ENCODE data around the gene DNAJB4.
"Not testable (repeated sequence)": the region's sequence is repeated elsewhere in the genome, so short reads cannot be mapped to it uniquely, and the experiment has no call there.

The DNAJB4 gene

GRCh38 chr1:77994117-77994705 lies 10.5 kb upstream of the DNAJB4 start:
- no peaks in the 10 kb centered on the region for H3K27me3 ChIP-seq (ENCODE audit: control insufficient read depth, insufficient read depth, low read length)
- H3K9ac ChIP-seq (ENCODE audit: low read length), result no peak overlapping the region
- H3K36me3 ChIP-seq (ENCODE audit: control insufficient read depth, insufficient read depth, low read length), result no peaks in the 10 kb centered on the region
- H3K9me3 ChIP-seq (ENCODE audit: control insufficient read depth, low read length), result no peaks in the 10 kb centered on the region
- H3K4me1 ChIP-seq (ENCODE audit: control insufficient read depth, insufficient read depth, low read length), result no peaks in the 10 kb centered on the region
- H3K4me3 ChIP-seq (ENCODE audit: low read length), result no peak overlapping the region

GRCh38 chr1:77996734-77997133 lies 8.0 kb upstream of the DNAJB4 start:
- H3K4me3 ChIP-seq (ENCODE audit: low read length), result no peak overlapping the region
- no peaks in the 10 kb centered on the region for H3K36me3 ChIP-seq (ENCODE audit: control insufficient read depth, insufficient read depth, low read length)
- no peaks in the 10 kb centered on the region for H3K4me1 ChIP-seq (ENCODE audit: control insufficient read depth, insufficient read depth, low read length)
- no peak overlapping the region for H3K9ac ChIP-seq (ENCODE audit: low read length)
- no peaks in the 10 kb centered on the region for H3K9me3 ChIP-seq (ENCODE audit: control insufficient read depth, low read length)
- no peaks in the 10 kb centered on the region for H3K27me3 ChIP-seq (ENCODE audit: control insufficient read depth, insufficient read depth, low read length)

- H3K9ac ChIP-seq (ENCODE audit: low read length); H3K4me3 ChIP-seq (ENCODE audit: low read length); H3K4me1 ChIP-seq (ENCODE audit: control insufficient read depth, insufficient read depth, low read length); H3K27me3 ChIP-seq (ENCODE audit: control insufficient read depth, insufficient read depth, low read length); H3K36me3 ChIP-seq (ENCODE audit: control insufficient read depth, insufficient read depth, low read length); H3K9me3 ChIP-seq (ENCODE audit: control insufficient read depth, low read length): not testable (repeated sequence)
These were observed 4.2 kb upstream of the DNAJB4 start for GRCh38 chr1:78000536-78000935.

- H3K9me3 ChIP-seq (ENCODE audit: control insufficient read depth, low read length), result no peaks in the 10 kb centered on the region
- no peaks in the 10 kb centered on the region for H3K4me1 ChIP-seq (ENCODE audit: control insufficient read depth, insufficient read depth, low read length)
- no peaks in the 10 kb centered on the region for H3K36me3 ChIP-seq (ENCODE audit: control insufficient read depth, insufficient read depth, low read length)
- H3K4me3 ChIP-seq (ENCODE audit: low read length), result no peak overlapping the region
- H3K27me3 ChIP-seq (ENCODE audit: control insufficient read depth, insufficient read depth, low read length), result no peaks in the 10 kb centered on the region
- no peak overlapping the region for H3K9ac ChIP-seq (ENCODE audit: low read length)
These were observed 1.5 kb upstream of the DNAJB4 start for GRCh38 chr1:78003070-78003746.

GRCh38 chr1:78003882-78004718 lies 639 bp upstream of the DNAJB4 start:
- H3K27me3 ChIP-seq (ENCODE audit: control insufficient read depth, insufficient read depth, low read length), result no peaks in the 10 kb centered on the region
- no peaks in the 10 kb centered on the region for H3K4me1 ChIP-seq (ENCODE audit: control insufficient read depth, insufficient read depth, low read length)
- peak overlapping the region; percentile 65 for H3K4me3 ChIP-seq (ENCODE audit: low read length)
- H3K9me3 ChIP-seq (ENCODE audit: control insufficient read depth, low read length), result no peaks in the 10 kb centered on the region
- peak overlapping the region; percentile 82 for H3K9ac ChIP-seq (ENCODE audit: low read length)
- no peaks in the 10 kb centered on the region for H3K36me3 ChIP-seq (ENCODE audit: control insufficient read depth, insufficient read depth, low read length)

- Histone ChIP-seq H3K4me3 (ENCODE audit: low read length) (peak overlapping the region; percentile 65), H3K27me3 (ENCODE audit: control insufficient read depth, insufficient read depth, low read length) (no peaks in the 10 kb centered on the region), H3K4me1 (ENCODE audit: control insufficient read depth, insufficient read depth, low read length) (no peaks in the 10 kb centered on the region), H3K9ac (ENCODE audit: low read length) (peak overlapping the region; percentile 82), H3K36me3 (ENCODE audit: control insufficient read depth, insufficient read depth, low read length) (no peaks in the 10 kb centered on the region), H3K9me3 (ENCODE audit: control insufficient read depth, low read length) (no peaks in the 10 kb centered on the region)
These were observed 646 bp downstream of the DNAJB4 start for GRCh38 chr1:78005448-78005722.

- H3K27me3 ChIP-seq (ENCODE audit: control insufficient read depth, insufficient read depth, low read length), result no peaks in the 10 kb centered on the region
- no peaks in the 10 kb centered on the region for H3K36me3 ChIP-seq (ENCODE audit: control insufficient read depth, insufficient read depth, low read length)
- H3K9me3 ChIP-seq (ENCODE audit: control insufficient read depth, low read length), result no peaks in the 10 kb centered on the region
- H3K4me3 ChIP-seq (ENCODE audit: low read length), result no peak overlapping the region
- H3K4me1 ChIP-seq (ENCODE audit: control insufficient read depth, insufficient read depth, low read length), result no peaks in the 10 kb centered on the region
- H3K9ac ChIP-seq (ENCODE audit: low read length), result peak overlapping the region; percentile 82
These were observed 1.0 kb downstream of the DNAJB4 start for GRCh38 chr1:78005755-78006154.

- H3K9ac ChIP-seq (ENCODE audit: low read length), result peak overlapping the region; percentile 40
- no peaks in the 10 kb centered on the region for H3K9me3 ChIP-seq (ENCODE audit: control insufficient read depth, low read length)
- H3K4me3 ChIP-seq (ENCODE audit: low read length), result no peak overlapping the region
- H3K4me1 ChIP-seq (ENCODE audit: control insufficient read depth, insufficient read depth, low read length), result no peaks in the 10 kb centered on the region
- no peaks in the 10 kb centered on the region for H3K27me3 ChIP-seq (ENCODE audit: control insufficient read depth, insufficient read depth, low read length)
- no peaks in the 10 kb centered on the region for H3K36me3 ChIP-seq (ENCODE audit: control insufficient read depth, insufficient read depth, low read length)
These were observed 1.8 kb downstream of the DNAJB4 start for GRCh38 chr1:78006521-78006920.

GRCh38 chr1:78007677-78008341 lies 3.1 kb downstream of the DNAJB4 start:
- no peak overlapping the region for H3K4me3 ChIP-seq (ENCODE audit: low read length)

GRCh38 chr1:78009276-78009675 lies 4.5 kb downstream of the DNAJB4 start:
- H3K27me3 ChIP-seq (ENCODE audit: control insufficient read depth, insufficient read depth, low read length), result no peaks in the 10 kb centered on the region
- H3K4me1 ChIP-seq (ENCODE audit: control insufficient read depth, insufficient read depth, low read length), result no peaks in the 10 kb centered on the region
- H3K9ac ChIP-seq (ENCODE audit: low read length), result no peak overlapping the region
- no peaks in the 10 kb centered on the region for H3K36me3 ChIP-seq (ENCODE audit: control insufficient read depth, insufficient read depth, low read length)
- H3K9me3 ChIP-seq (ENCODE audit: control insufficient read depth, low read length), result no peaks in the 10 kb centered on the region
- no peak overlapping the region for H3K4me3 ChIP-seq (ENCODE audit: low read length)

More at GRCh38 chr1:78007677-78008341, 3.1 kb downstream of the DNAJB4 start:
- Histone ChIP-seq H3K9me3 (ENCODE audit: control insufficient read depth, low read length) (no peaks in the 10 kb centered on the region), H3K36me3 (ENCODE audit: control insufficient read depth, insufficient read depth, low read length) (no peaks in the 10 kb centered on the region), H3K9ac (ENCODE audit: low read length) (no peak overlapping the region), H3K27me3 (ENCODE audit: control insufficient read depth, insufficient read depth, low read length) (no peaks in the 10 kb centered on the region), H3K4me1 (ENCODE audit: control insufficient read depth, insufficient read depth, low read length) (no peaks in the 10 kb centered on the region)

- Histone ChIP-seq H3K4me1 (ENCODE audit: control insufficient read depth, insufficient read depth, low read length) (no peaks in the 10 kb centered on the region), H3K4me3 (ENCODE audit: low read length) (no peak overlapping the region), H3K9ac (ENCODE audit: low read length) (no peak overlapping the region)
These were observed 5.1 kb downstream of the DNAJB4 start for GRCh38 chr1:78009836-78010235.

GRCh38 chr1:78011050-78011449 lies 6.3 kb downstream of the DNAJB4 start:
- Histone ChIP-seq H3K9ac (ENCODE audit: low read length) (no peak overlapping the region), H3K27me3 (ENCODE audit: control insufficient read depth, insufficient read depth, low read length) (no peaks in the 10 kb centered on the region), H3K36me3 (ENCODE audit: control insufficient read depth, insufficient read depth, low read length) (no peaks in the 10 kb centered on the region), H3K9me3 (ENCODE audit: control insufficient read depth, low read length) (no peaks in the 10 kb centered on the region), H3K4me3 (ENCODE audit: low read length) (no peak overlapping the region), H3K4me1 (ENCODE audit: control insufficient read depth, insufficient read depth, low read length) (no peaks in the 10 kb centered on the region)

More at GRCh38 chr1:78009836-78010235, 5.1 kb downstream of the DNAJB4 start:
- Histone ChIP-seq H3K27me3 (ENCODE audit: control insufficient read depth, insufficient read depth, low read length) (no peaks in the 10 kb centered on the region), H3K36me3 (ENCODE audit: control insufficient read depth, insufficient read depth, low read length) (no peaks in the 10 kb centered on the region), H3K9me3 (ENCODE audit: control insufficient read depth, low read length) (no peaks in the 10 kb centered on the region)
